OCI-LY1 (cell line): Measurements from ENCODE around the gene PAFAH2.
"Not testable (repeated sequence)": the region's sequence is repeated elsewhere in the genome, so short reads cannot be mapped to it uniquely, and the experiment has no call there.

Experiments
- H2AFZ ChIP-seq: fragments of 200-600 bp; sonication (generic), shearing (Covaris generic); 2 replicates; pipeline ENCODE4 v1.6.0; 2014; ENCODE audit warnings: antibody characterized with exemption, mild to moderate bottlenecking, low read length
- H3F3A ChIP-seq: fragments of 200-600 bp; sonication (generic), shearing (Covaris generic); 2 replicates; pipeline ENCODE4 v1.6.0; 2014; ENCODE audit warnings: mild to moderate bottlenecking, antibody characterized with exemption, low read length, moderate library complexity; ENCODE audit not compliant: insufficient read depth
- H3K27ac ChIP-seq: fragments of 200-600 bp; sonication (generic); 2 replicates; pipeline ENCODE4 v1.5.1; 2014; ENCODE audit warnings: low read length, mixed run types, mild to moderate bottlenecking, low read depth; ENCODE audit not compliant: poor library complexity, severe bottlenecking
- H3K27me3 ChIP-seq: fragments of 200-600 bp; sonication (generic); 2 replicates; pipeline ENCODE4 v1.6.0; 2014; ENCODE audit warnings: antibody characterized with exemption, mild to moderate bottlenecking, low read length, moderate library complexity; ENCODE audit not compliant: insufficient read depth
- H3K36me3 ChIP-seq: fragments of 200-600 bp; sonication (generic); 2 replicates; pipeline ENCODE4 v1.6.1; 2014; ENCODE audit warnings: mild to moderate bottlenecking, antibody characterized with exemption, low read length, moderate library complexity, mixed read lengths; ENCODE audit not compliant: insufficient read depth
- H3K4me1 ChIP-seq: fragments of 200-600 bp; sonication (generic); 2 replicates; pipeline ENCODE4 v1.5.1; 2014; ENCODE audit warnings: mild to moderate bottlenecking, low read length, moderate library complexity; ENCODE audit not compliant: insufficient read depth, severe bottlenecking
- H3K4me2 ChIP-seq: fragments of 200-600 bp; sonication (generic), shearing (Covaris generic); 2 replicates; pipeline ENCODE4 v1.6.1; 2014; ENCODE audit warnings: low read length
- H3K4me3 ChIP-seq: fragments of 200-600 bp; sonication (generic); 2 replicates; pipeline ENCODE4 v1.5.1; 2014; ENCODE audit warnings: low read length, low read depth, mild to moderate bottlenecking, mixed read lengths; ENCODE audit not compliant: poor library complexity, severe bottlenecking
- H3K79me2 ChIP-seq: fragments of 200-600 bp; shearing (Covaris generic); 2 replicates; pipeline ENCODE4 v1.6.1; 2016; ENCODE audit warnings: mixed run types, low read length, mixed read lengths; ENCODE audit not compliant: insufficient read depth
- H3K9ac ChIP-seq: fragments of 200-600 bp; sonication (generic), shearing (Covaris generic); 2 replicates; pipeline ENCODE4 v1.6.1; 2014; ENCODE audit warnings: mild to moderate bottlenecking, low read length, mixed read lengths
- H3K9me2 ChIP-seq: fragments of 200-600 bp; sonication (generic), shearing (Covaris generic); 2 replicates; pipeline ENCODE4 v1.6.1; 2014; ENCODE audit warnings: low read depth, mild to moderate bottlenecking, low read length, mixed read lengths
- H3K9me3 ChIP-seq: fragments of 200-600 bp; shearing (Covaris generic); 2 replicates; pipeline ENCODE4 v1.6.1; 2014; ENCODE audit warnings: low read length, mixed read lengths
- H4K20me1 ChIP-seq: fragments of 200-600 bp; sonication (generic), shearing (Covaris generic); 2 replicates; pipeline ENCODE4 v1.6.0; 2016; ENCODE audit warnings: mild to moderate bottlenecking, low read length; ENCODE audit not compliant: insufficient read depth
- EZH2 ChIP-seq: fragments of 200-600 bp; sonication (generic), shearing (Covaris generic); IDR thresholded peaks from 2 replicates; pipeline ENCODE4 v1.8.0; 2017; ENCODE audit warnings: borderline replicate concordance, mixed run types, mild to moderate bottlenecking, antibody characterized with exemption, low read length, moderate library complexity, mixed read lengths
- TF ChIP-seq, protein P1 (sequence below): fragments of 200-600 bp; sonication (generic), shearing (Covaris generic); IDR thresholded peaks from 2 replicates; pipeline ENCODE4 v1.5.1; 2017; ENCODE audit warnings: mild to moderate bottlenecking, antibody characterized with exemption, low read length, moderate library complexity, mixed read lengths

The PAFAH2 gene

GRCh38 chr1:25947027-25947426 is 50.8 kb downstream of the PAFAH2 start:
- Histone ChIP-seq H3K9me2 (no peaks in the 10 kb centered on the region), H3K27me3 (0 out of 2 replicates have a peak, but pooled peaks cover 5% of the 10 kb centered on the region), H3K4me2 (no peak overlapping the region), H4K20me1 (no peaks in the 10 kb centered on the region), H3K36me3 (no peaks in the 10 kb centered on the region; the same call in 1 of the 2 replicates), H3K9me3 (peaks cover 5% of the 10 kb centered on the region; the same call in 1 of the 2 replicates), H3F3A (no peaks in the 10 kb centered on the region), H3K9ac (no peak overlapping the region), H3K79me2 (no peaks in the 10 kb centered on the region), H3K27ac (no peak overlapping the region), H3K4me1 (no peaks in the 10 kb centered on the region), H3K4me3 (no peak overlapping the region), H2AFZ (no peak overlapping the region)
- no peak for TF ChIP-seq EZH2
- TF ChIP-seq, protein P1, sequence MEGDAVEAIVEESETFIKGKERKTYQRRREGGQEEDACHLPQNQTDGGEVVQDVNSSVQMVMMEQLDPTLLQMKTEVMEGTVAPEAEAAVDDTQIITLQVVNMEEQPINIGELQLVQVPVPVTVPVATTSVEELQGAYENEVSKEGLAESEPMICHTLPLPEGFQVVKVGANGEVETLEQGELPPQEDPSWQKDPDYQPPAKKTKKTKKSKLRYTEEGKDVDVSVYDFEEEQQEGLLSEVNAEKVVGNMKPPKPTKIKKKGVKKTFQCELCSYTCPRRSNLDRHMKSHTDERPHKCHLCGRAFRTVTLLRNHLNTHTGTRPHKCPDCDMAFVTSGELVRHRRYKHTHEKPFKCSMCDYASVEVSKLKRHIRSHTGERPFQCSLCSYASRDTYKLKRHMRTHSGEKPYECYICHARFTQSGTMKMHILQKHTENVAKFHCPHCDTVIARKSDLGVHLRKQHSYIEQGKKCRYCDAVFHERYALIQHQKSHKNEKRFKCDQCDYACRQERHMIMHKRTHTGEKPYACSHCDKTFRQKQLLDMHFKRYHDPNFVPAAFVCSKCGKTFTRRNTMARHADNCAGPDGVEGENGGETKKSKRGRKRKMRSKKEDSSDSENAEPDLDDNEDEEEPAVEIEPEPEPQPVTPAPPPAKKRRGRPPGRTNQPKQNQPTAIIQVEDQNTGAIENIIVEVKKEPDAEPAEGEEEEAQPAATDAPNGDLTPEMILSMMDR: no peak

GRCh38 chr1:25945761-25946160 is 52.1 kb downstream of the PAFAH2 start:
- Histone ChIP-seq H3K27ac (no peak overlapping the region), H3K4me1 (no peaks in the 10 kb centered on the region), H3K9me3 (peaks cover 5% of the 10 kb centered on the region; the same call in 1 of the 2 replicates), H3F3A (no peaks in the 10 kb centered on the region), H3K9ac (no peak overlapping the region), H2AFZ (no peak overlapping the region), H3K9me2 (no peaks in the 10 kb centered on the region), H3K4me3 (no peak overlapping the region), H3K27me3 (0 out of 2 replicates have a peak, but pooled peaks cover 5% of the 10 kb centered on the region), H4K20me1 (no peaks in the 10 kb centered on the region), H3K79me2 (no peaks in the 10 kb centered on the region), H3K4me2 (no peak overlapping the region), H3K36me3 (no peaks in the 10 kb centered on the region; the same call in 1 of the 2 replicates)
- no peak for TF ChIP-seq EZH2
- TF ChIP-seq, protein P1: no peak

DNA sequence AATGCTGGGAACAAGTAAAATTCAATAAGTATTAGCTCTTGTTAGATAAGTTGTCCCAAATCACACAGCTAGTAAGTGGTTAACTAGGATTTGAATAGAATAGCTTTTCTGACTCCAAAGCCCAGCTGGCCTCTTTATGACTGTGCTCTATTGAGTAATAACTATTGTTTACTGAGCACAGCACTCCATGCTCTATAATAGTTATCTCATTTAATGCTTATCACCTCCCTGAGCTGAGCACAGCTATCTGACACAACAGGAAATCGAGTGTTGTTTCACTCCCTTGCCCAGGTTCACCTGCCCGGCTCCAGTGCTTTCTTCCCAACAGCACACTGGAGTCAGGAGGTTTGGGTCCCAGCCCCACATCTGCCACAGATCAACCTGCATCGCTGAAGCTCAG is 52.9 kb downstream of the PAFAH2 start:
- no peak for TF ChIP-seq EZH2
- TF ChIP-seq, protein P1: no peak
- Histone ChIP-seq H3K9me3 (peaks cover 5% of the 10 kb centered on the region; the same call in 1 of the 2 replicates), H3K36me3 (no peaks in the 10 kb centered on the region; the same call in 1 of the 2 replicates)

DNA sequence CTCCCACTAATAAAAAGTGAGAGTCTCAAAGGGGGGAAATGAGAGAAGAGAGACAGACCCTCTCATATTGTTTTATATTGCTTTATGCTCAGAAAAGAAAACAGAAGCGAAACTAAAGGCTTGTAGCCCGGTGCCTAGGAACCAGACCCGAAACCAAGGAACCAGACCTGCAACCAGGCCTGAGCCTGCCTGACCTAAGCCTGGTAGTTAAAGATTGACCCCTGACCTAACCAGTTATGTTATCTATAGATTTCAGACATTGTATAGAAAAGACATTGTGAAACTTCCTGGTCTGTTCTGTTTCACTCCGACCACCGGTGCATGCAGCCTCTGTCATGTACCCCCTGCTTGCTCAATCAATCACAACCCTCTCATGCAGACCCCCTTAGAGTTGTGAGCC is 54.4 kb downstream of the PAFAH2 start:
- not testable (repeated sequence) for H3K27me3 ChIP-seq, H3K27ac ChIP-seq, H3K4me1 ChIP-seq, H3K9ac ChIP-seq, H4K20me1 ChIP-seq, H3K9me2 ChIP-seq, H3K4me3 ChIP-seq, H3K4me2 ChIP-seq, H2AFZ ChIP-seq, H3F3A ChIP-seq, H3K79me2 ChIP-seq, H3K9me3 ChIP-seq, H3K36me3 ChIP-seq

More for the DNA sequence above, 52.9 kb downstream of the PAFAH2 start:
- Histone ChIP-seq H3K79me2 (no peaks in the 10 kb centered on the region), H3F3A (no peaks in the 10 kb centered on the region), H3K4me2 (no peak overlapping the region), H3K27me3 (0 out of 2 replicates have a peak, but pooled peaks cover 5% of the 10 kb centered on the region), H3K27ac (no peak overlapping the region), H2AFZ (no peak overlapping the region), H3K9me2 (no peaks in the 10 kb centered on the region), H3K9ac (no peak overlapping the region), H3K4me1 (no peaks in the 10 kb centered on the region), H3K4me3 (no peak overlapping the region), H4K20me1 (no peaks in the 10 kb centered on the region)
